A172 (cell line): ENCODE results near the gene PSG5. TPM values are rescaled to one million over a fixed set of nuclear protein-coding genes. Genes with fewer than 3 reads are reported as not detected.
"Not testable (repeated sequence)": the region's sequence is repeated elsewhere in the genome, so short reads cannot be mapped to it uniquely, and the experiment has no call there.

Experiments used
- DNase-seq: peaks from one replicate; pipeline ENCODE4 v3.0.0-alpha.2; 2015; ENCODE audit warnings: low spot score
- total RNA-seq: library from RNA; depleted of rRNA; stranded (reverse); fragments of >200 nt; shearing (Covaris generic); gene quantifications from 2 replicates; pipeline ENCODE4 v1.2.3, GENCODE V29; 2014

PSG5 gene
- total RNA-seq, 1 experiment from 2014 or later: 3.2 TPM

- peak; percentile 99 for DNase-seq
Measured at GRCh38 chr19:43181869-43182771, 4.2 kb downstream of the PSG5 start.

- not testable (repeated sequence) for DNase-seq
Measured at GRCh38 chr19:43179569-43180147, 6.7 kb downstream of the PSG5 start.

- not testable (repeated sequence) for DNase-seq
Measured at GRCh38 chr19:43178577-43178976, 7.8 kb downstream of the PSG5 start.

GRCh38 chr19:43165906-43166305 is 20.4 kb downstream of the PSG5 start:
- not testable (repeated sequence) for DNase-seq

GRCh38 chr19:43163135-43163534 is 23.2 kb downstream of the PSG5 start:
- not testable (repeated sequence) for DNase-seq

GRCh38 chr19:43162261-43162660 is 24.1 kb downstream of the PSG5 start:
- not testable (repeated sequence) for DNase-seq

- peak; percentile 65 for DNase-seq
Measured at GRCh38 chr19:43152214-43152613, 34.1 kb downstream of the PSG5 start.

GRCh38 chr19:43149788-43150187 is 36.5 kb downstream of the PSG5 start:
- not testable (repeated sequence) for DNase-seq

- DNase-seq: peak; percentile 86
Measured at GRCh38 chr19:43148233-43148632, 38.1 kb downstream of the PSG5 start.

GRCh38 chr19:43141763-43142162 is 44.6 kb downstream of the PSG5 start:
- not testable (repeated sequence) for DNase-seq

GRCh38 chr19:43132696-43133095 is 53.6 kb downstream of the PSG5 start:
- no peak for DNase-seq

- DNase-seq: not testable (repeated sequence)
Measured at GRCh38 chr19:43131281-43131842, 55.0 kb downstream of the PSG5 start.

- not testable (repeated sequence) for DNase-seq
Measured at GRCh38 chr19:43129197-43129596, 57.1 kb downstream of the PSG5 start.

- DNase-seq: peak; percentile 79
Measured at GRCh38 chr19:43127336-43127735, 59.0 kb downstream of the PSG5 start.

- no peak for DNase-seq
Measured at GRCh38 chr19:43126720-43127119, 59.6 kb downstream of the PSG5 start.

- no peak for DNase-seq
Measured at GRCh38 chr19:43124360-43124759, 62.0 kb downstream of the PSG5 start.

GRCh38 chr19:43120433-43121026 is 65.8 kb downstream of the PSG5 start:
- DNase-seq: peak; percentile 95

GRCh38 chr19:43119526-43119925 is 66.8 kb downstream of the PSG5 start:
- peak; percentile 69 for DNase-seq
